IPS DF 6.9 (cell line): Measurements from ENCODE around the gene TTC27.

Source experiments
- DNase-seq: peaks from one replicate; pipeline ENCODE4 v3.0.0-alpha.2; 2013; ENCODE audit warnings: low read depth, low spot score
- H3K27ac ChIP-seq: one replicate; pipeline ENCODE4 v1.5.1; 2013; ENCODE audit warnings: low read length, control low read depth
- H3K27me3 ChIP-seq: 2 replicates; pipeline ENCODE4 v1.6.1; 2013; ENCODE audit warnings: mild to moderate bottlenecking, low read length; ENCODE audit not compliant: control insufficient read depth, insufficient read depth
- H3K36me3 ChIP-seq: 2 replicates; pipeline ENCODE4 v1.6.1; 2013; ENCODE audit warnings: low read length; ENCODE audit not compliant: control insufficient read depth, insufficient read depth
- H3K4me1 ChIP-seq: 2 replicates; pipeline ENCODE4 v1.6.1; 2013; ENCODE audit warnings: low read length; ENCODE audit not compliant: control insufficient read depth, insufficient read depth
- H3K4me3 ChIP-seq: 2 replicates; pipeline ENCODE4 v1.5.1; 2013; ENCODE audit warnings: mild to moderate bottlenecking, low read length
- H3K9me3 ChIP-seq: 2 replicates; pipeline ENCODE4 v1.6.1; 2013; ENCODE audit warnings: low read length, inconsistent platforms; ENCODE audit not compliant: control insufficient read depth, insufficient read depth
- WGBS: extraction: QIAGEN DNeasy Blood & Tissue Kit; methylation state at CpG from one replicate; pipeline ENCODE4 v1.1.7; 2013; ENCODE audit warnings: mixed read lengths, missing lambda C conversion rate; ENCODE audit not compliant: insufficient read length, insufficient coverage; 5-methylcytosine and 5-hydroxymethylcytosine counted together

TTC27 gene

GRCh38 chr2:32824070-32824809 is 196.4 kb downstream of the TTC27 start:
- Histone ChIP-seq H3K4me3 (no peak overlapping the region), H3K36me3 (no peaks in the 10 kb centered on the region; the same call in 1 of the 2 replicates), H3K9me3 (no peaks in the 10 kb centered on the region), H3K27me3 (no peaks in the 10 kb centered on the region), H3K4me1 (no peaks in the 10 kb centered on the region), H3K27ac (no peak overlapping the region)
- no peak for DNase-seq
- no CpG with 5 or more reads among the region's 3 CpGs for WGBS

GRCh38 chr2:32825291-32825712 is 197.5 kb downstream of the TTC27 start:
- WGBS, result no CpG with 5 or more reads among the region's 6 CpGs
- H3K9me3 ChIP-seq, result no peaks in the 10 kb centered on the region
- DNase-seq, result no peak

GRCh38 chr2:32830196-32830595 is 202.3 kb downstream of the TTC27 start:
- Histone ChIP-seq H3K4me3 (no peak overlapping the region), H3K4me1 (no peaks in the 10 kb centered on the region), H3K9me3 (no peaks in the 10 kb centered on the region), H3K36me3 (no peaks in the 10 kb centered on the region), H3K27me3 (no peaks in the 10 kb centered on the region), H3K27ac (no peak overlapping the region)
- WGBS, result no CpG with 5 or more reads among the region's 1 CpG
- DNase-seq, result no peak

More at GRCh38 chr2:32825291-32825712, 197.5 kb downstream of the TTC27 start:
- no peaks in the 10 kb centered on the region for H3K4me1 ChIP-seq
- H3K36me3 ChIP-seq, result no peaks in the 10 kb centered on the region; the same call in 1 of the 2 replicates
- H3K27ac ChIP-seq, result no peak overlapping the region
- H3K4me3 ChIP-seq, result no peak overlapping the region
- no peaks in the 10 kb centered on the region for H3K27me3 ChIP-seq

GRCh38 chr2:32832821-32833220 is 205.0 kb downstream of the TTC27 start:
- H3K27ac ChIP-seq, result no peak overlapping the region
- DNase-seq, result no peak
- H3K4me1 ChIP-seq, result no peaks in the 10 kb centered on the region
- no peaks in the 10 kb centered on the region for H3K27me3 ChIP-seq
- WGBS, result no CpG with 5 or more reads among the region's 2 CpGs
- no peaks in the 10 kb centered on the region for H3K9me3 ChIP-seq
- no peaks in the 10 kb centered on the region; the same call in 1 of the 2 replicates for H3K36me3 ChIP-seq
- H3K4me3 ChIP-seq, result no peak overlapping the region

GRCh38 chr2:32833709-32834108 is 205.9 kb downstream of the TTC27 start:
- Histone ChIP-seq H3K4me1 (no peaks in the 10 kb centered on the region), H3K27ac (no peak overlapping the region), H3K36me3 (no peaks in the 10 kb centered on the region; the same call in 1 of the 2 replicates), H3K4me3 (no peak overlapping the region), H3K9me3 (no peaks in the 10 kb centered on the region), H3K27me3 (no peaks in the 10 kb centered on the region)
- WGBS, result no CpG with 5 or more reads among the region's 2 CpGs
- no peak for DNase-seq

- Histone ChIP-seq H3K27me3 (no peaks in the 10 kb centered on the region), H3K9me3 (no peaks in the 10 kb centered on the region), H3K36me3 (no peaks in the 10 kb centered on the region; the same call in 1 of the 2 replicates), H3K27ac (no peak overlapping the region), H3K4me3 (no peak overlapping the region), H3K4me1 (no peaks in the 10 kb centered on the region)
- no peak for DNase-seq
- no CpG with 5 or more reads among the region's 3 CpGs for whole genome bisulfite sequencing
These were observed 207.3 kb downstream of the TTC27 start for GRCh38 chr2:32835148-32835547.

GRCh38 chr2:32836933-32837332 is 209.1 kb downstream of the TTC27 start:
- H3K27ac ChIP-seq, result no peak overlapping the region
- no peak for DNase-seq
- WGBS, result no CpG with 5 or more reads among the region's 5 CpGs

GRCh38 chr2:32838418-32838817 is 210.6 kb downstream of the TTC27 start:
- no peak for DNase-seq
- Histone ChIP-seq H3K27me3 (no peaks in the 10 kb centered on the region), H3K4me1 (no peaks in the 10 kb centered on the region), H3K36me3 (no peaks in the 10 kb centered on the region; the same call in 1 of the 2 replicates), H3K27ac (no peak overlapping the region), H3K4me3 (no peak overlapping the region), H3K9me3 (no peaks in the 10 kb centered on the region)
- no CpG with 5 or more reads among the region's 7 CpGs for WGBS

More at GRCh38 chr2:32836933-32837332, 209.1 kb downstream of the TTC27 start:
- no peaks in the 10 kb centered on the region; the same call in 1 of the 2 replicates for H3K36me3 ChIP-seq
- H3K4me1 ChIP-seq, result no peaks in the 10 kb centered on the region
- H3K27me3 ChIP-seq, result no peaks in the 10 kb centered on the region
- H3K4me3 ChIP-seq, result no peak overlapping the region
- H3K9me3 ChIP-seq, result no peaks in the 10 kb centered on the region

- Histone ChIP-seq H3K36me3 (no peaks in the 10 kb centered on the region; the same call in 1 of the 2 replicates), H3K4me3 (no peak overlapping the region), H3K4me1 (no peaks in the 10 kb centered on the region), H3K27me3 (no peaks in the 10 kb centered on the region), H3K27ac (no peak overlapping the region), H3K9me3 (no peaks in the 10 kb centered on the region)
- DNase-seq, result no peak
- no CpG with 5 or more reads among the region's 4 CpGs for WGBS
These were observed 211.1 kb downstream of the TTC27 start for GRCh38 chr2:32838949-32839348.

- WGBS, result no CpG with 5 or more reads among the region's 11 CpGs
- no peak overlapping the region for H3K4me3 ChIP-seq
- H3K9me3 ChIP-seq, result no peaks in the 10 kb centered on the region
- no peaks in the 10 kb centered on the region for H3K4me1 ChIP-seq
- H3K27ac ChIP-seq, result no peak overlapping the region
- DNase-seq, result no peak
- no peaks in the 10 kb centered on the region for H3K27me3 ChIP-seq
- no peaks in the 10 kb centered on the region; the same call in 1 of the 2 replicates for H3K36me3 ChIP-seq
These were observed 214.4 kb downstream of the TTC27 start for GRCh38 chr2:32841931-32842898.
